Measurements from ENCODE around the gene PCYOX1L.

The PCYOX1L gene

DNA sequence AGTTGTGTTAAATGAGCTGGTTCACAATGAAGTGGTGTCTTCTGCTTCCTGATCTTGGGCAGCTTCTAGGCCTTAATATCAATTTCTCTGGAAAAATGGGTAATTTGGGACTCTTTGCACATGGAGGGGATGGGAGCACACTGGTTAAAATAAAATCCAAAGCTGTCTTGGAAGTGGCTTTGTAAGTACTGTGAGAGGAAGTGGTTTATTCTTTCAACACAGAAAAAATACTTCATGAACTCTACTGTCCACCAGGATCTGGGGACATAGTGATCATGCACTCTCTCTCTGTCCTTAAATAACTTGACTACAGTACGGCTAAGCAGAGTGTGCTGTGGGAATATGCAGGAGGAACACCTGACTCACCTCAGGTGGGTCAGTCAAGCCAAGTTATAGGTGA, 2.4 kb downstream of the PCYOX1L start:
- TF ChIP-seq POLR2AphosphoS5 (IDR thresholded peaks at IDR 0.05; ENCODE audit: low read depth, low read length): no peak
- no peak for TF ChIP-seq TAF1 (IDR thresholded peaks at IDR 0.05; ENCODE audit: borderline replicate concordance, low read depth, low read length)
- TF ChIP-seq POLR2A (IDR thresholded peaks at IDR 0.05; ENCODE audit: low read depth, low read length): no peak
- no peak for FAIRE-seq
- DNase-seq (ENCODE audit: insufficient read length): no peak

DNA sequence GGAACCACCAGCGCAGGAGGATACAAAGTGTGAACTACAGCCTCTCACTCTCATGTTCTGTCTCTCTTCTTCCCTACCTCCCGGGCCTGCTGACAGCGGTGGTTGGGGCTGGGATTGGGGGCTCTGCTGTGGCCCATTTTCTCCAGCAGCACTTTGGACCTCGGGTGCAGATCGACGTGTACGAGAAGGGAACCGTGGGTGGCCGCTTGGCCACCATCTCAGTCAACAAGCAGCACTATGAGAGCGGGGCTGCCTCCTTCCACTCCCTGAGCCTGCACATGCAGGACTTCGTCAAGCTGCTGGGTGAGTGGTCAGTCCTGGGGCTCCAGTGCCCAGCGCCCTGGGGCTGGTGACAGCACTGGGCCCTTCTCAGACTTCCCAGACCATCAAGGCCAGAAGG, 4.7 kb downstream of the PCYOX1L start:
- DNase-seq (ENCODE audit: insufficient read length) (no peak), FAIRE-seq (no peak)
- TF ChIP-seq TAF1 (IDR thresholded peaks at IDR 0.05; ENCODE audit: borderline replicate concordance, low read depth, low read length): no peak
- no peak for TF ChIP-seq POLR2AphosphoS5 (IDR thresholded peaks at IDR 0.05; ENCODE audit: low read depth, low read length)
- no peak for TF ChIP-seq POLR2A (IDR thresholded peaks at IDR 0.05; ENCODE audit: low read depth, low read length)

DNA sequence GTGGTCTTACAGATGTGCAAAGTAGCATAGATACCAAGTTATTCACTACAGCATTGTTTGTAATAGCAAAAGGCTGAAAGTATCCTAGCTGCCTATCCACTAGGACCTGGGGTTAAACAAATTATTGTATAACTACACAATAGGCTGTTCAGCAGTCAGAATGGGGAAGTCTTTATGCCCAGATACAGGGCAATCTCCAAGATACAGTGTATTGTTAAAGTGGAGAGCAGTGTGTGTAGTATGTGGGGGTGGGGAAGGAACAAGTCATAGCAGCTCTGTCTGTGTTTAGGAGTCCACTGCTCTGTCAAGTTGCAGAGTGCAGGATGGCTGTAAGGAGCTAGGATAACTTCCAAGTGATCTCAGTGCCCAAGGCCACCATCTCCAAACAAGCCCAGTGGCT, 5.5 kb downstream of the PCYOX1L start:
- no peak for FAIRE-seq
- no peak for DNase-seq (ENCODE audit: insufficient read length)
- TF ChIP-seq POLR2AphosphoS5 (IDR thresholded peaks at IDR 0.05; ENCODE audit: low read depth, low read length) (no peak), TAF1 (IDR thresholded peaks at IDR 0.05; ENCODE audit: borderline replicate concordance, low read depth, low read length) (no peak), POLR2A (IDR thresholded peaks at IDR 0.05; ENCODE audit: low read depth, low read length) (no peak)

DNA sequence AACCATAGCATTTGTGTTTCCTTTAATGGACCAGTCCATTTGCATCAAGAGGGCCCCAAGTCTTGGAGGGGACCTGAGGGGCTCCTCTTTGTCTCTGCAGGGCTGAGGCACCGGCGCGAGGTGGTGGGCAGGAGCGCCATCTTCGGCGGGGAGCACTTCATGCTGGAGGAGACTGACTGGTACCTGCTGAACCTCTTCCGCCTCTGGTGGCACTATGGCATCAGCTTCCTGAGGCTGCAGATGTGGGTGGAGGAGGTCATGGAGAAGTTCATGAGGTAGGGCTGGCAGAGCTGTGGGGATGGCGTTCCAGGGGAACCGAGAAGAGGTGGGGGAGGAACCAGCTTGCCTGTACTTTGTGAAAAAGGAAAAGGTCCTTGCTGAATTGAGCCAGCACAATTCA, 6.1 kb downstream of the PCYOX1L start:
- TF ChIP-seq POLR2A (IDR thresholded peaks at IDR 0.05; ENCODE audit: low read depth, low read length): no peak
- TF ChIP-seq TAF1 (IDR thresholded peaks at IDR 0.05; ENCODE audit: borderline replicate concordance, low read depth, low read length): no peak
- no peak for TF ChIP-seq POLR2AphosphoS5 (IDR thresholded peaks at IDR 0.05; ENCODE audit: low read depth, low read length)
- no peak for DNase-seq (ENCODE audit: insufficient read length)
- no peak for FAIRE-seq

DNA sequence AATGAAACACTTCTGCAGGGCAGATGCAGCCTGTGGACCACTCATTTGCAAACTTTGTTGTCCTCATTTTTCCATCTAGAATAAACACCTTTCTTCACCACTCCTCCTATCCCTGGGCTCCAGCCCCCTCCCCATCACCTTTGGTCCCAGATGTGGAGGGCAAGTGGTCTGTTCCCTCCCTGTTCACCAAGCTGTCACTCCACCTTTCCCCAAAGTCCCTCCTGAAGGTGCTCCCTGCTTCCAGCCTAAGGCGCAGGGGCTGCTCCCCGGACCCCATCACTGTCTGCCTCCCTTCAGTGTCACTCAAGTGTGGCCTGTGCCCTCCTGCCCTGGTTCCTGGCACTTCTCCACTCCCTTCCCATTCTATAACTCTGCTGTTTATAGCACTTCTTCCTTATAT, 6.9 kb downstream of the PCYOX1L start:
- TF ChIP-seq POLR2AphosphoS5 (IDR thresholded peaks at IDR 0.05; ENCODE audit: low read depth, low read length): no peak
- TF ChIP-seq TAF1 (IDR thresholded peaks at IDR 0.05; ENCODE audit: borderline replicate concordance, low read depth, low read length): no peak
- TF ChIP-seq POLR2A (IDR thresholded peaks at IDR 0.05; ENCODE audit: low read depth, low read length): no peak
- FAIRE-seq: no peak
- no peak for DNase-seq (ENCODE audit: insufficient read length)

DNA sequence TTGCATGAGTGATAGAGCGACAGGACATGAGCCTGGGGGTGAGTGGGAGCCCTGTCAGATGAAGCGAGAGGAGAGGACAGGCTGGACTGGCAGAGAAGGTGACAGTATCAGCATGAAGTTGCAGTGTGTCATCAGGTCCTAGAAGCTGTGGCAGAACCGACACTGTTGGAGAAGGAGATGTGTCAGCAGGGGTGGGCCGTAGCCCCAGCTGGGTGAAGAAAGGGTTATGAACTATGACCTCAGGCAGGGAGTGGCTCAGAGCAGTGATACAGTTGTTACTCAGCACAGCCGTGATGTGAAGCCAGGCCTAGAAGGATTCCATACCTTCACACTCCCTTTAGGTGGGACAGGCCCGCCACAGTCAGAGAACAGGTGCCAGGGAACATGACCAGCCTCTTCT, 7.6 kb downstream of the PCYOX1L start:
- FAIRE-seq (no peak), DNase-seq (ENCODE audit: insufficient read length) (no peak)
- no peak for TF ChIP-seq POLR2A (IDR thresholded peaks at IDR 0.05; ENCODE audit: low read depth, low read length)
- no peak for TF ChIP-seq TAF1 (IDR thresholded peaks at IDR 0.05; ENCODE audit: borderline replicate concordance, low read depth, low read length)
- no peak for TF ChIP-seq POLR2AphosphoS5 (IDR thresholded peaks at IDR 0.05; ENCODE audit: low read depth, low read length)

DNA sequence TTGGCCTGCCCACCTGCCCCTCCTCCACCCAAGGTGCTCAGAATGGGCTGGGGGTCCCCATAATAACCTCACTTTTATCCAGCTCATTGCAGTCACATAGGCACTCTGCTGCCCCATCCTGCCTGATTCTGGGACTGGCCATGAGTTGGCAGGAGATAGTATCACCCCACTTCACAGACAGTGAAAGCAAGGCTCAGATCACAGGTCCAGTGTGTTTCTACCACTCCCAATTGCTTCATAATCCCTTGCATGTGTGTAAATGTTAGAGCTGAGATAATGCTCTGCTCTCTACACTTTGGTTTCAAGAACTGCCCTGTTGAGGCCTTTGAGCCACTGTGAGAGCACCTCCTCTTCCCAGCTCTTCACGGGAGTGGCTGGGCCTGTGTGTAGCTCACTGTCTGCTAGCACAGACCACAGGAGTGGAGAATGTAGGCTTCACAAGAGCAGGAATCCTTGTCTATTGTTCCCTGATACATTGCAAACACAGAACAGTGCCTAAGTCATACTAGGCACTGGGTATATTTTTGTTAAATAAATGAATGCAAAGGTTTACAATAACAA, 8.4 kb downstream of the PCYOX1L start:
- no peak for FAIRE-seq
- DNase-seq (ENCODE audit: insufficient read length): no peak
- TF ChIP-seq POLR2A (IDR thresholded peaks at IDR 0.05; ENCODE audit: low read depth, low read length) (no peak), POLR2AphosphoS5 (IDR thresholded peaks at IDR 0.05; ENCODE audit: low read depth, low read length) (no peak), TAF1 (IDR thresholded peaks at IDR 0.05; ENCODE audit: borderline replicate concordance, low read depth, low read length) (no peak)

DNA sequence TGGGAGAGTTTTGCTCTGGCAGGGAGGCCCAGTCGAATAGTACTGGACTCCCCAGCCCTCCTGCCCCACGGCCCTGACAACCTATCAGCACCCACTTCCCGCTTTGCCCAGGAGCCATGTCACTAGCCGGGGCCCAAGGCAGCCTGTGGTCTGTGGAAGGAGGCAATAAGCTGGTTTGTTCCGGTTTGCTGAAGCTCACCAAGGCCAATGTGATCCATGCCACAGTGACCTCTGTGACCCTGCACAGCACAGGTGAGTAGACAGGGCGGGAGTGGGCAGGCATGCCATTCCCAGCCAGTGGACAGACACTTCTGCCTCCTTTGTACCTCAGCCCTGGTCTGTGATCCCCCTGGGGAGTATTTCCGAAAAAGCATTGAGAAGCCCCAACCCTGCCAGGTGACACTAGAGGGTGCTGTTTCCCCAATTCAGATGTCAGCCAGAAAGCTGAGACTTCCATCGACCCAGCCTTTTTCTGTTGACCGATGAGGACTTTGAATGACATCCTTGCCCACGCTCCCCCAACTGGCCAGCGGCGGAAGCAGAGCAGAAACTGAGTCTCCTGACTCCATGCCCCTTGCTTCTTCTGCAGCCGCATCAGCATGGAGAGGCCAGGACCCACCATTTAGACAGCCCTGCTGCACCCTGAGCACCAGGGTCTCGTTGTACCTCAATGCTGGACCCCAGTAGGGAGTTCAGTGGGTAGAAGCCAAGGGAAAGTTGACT, 9.6 kb downstream of the PCYOX1L start:
- peak; percentile 62 for DNase-seq (ENCODE audit: insufficient read length)

DNA sequence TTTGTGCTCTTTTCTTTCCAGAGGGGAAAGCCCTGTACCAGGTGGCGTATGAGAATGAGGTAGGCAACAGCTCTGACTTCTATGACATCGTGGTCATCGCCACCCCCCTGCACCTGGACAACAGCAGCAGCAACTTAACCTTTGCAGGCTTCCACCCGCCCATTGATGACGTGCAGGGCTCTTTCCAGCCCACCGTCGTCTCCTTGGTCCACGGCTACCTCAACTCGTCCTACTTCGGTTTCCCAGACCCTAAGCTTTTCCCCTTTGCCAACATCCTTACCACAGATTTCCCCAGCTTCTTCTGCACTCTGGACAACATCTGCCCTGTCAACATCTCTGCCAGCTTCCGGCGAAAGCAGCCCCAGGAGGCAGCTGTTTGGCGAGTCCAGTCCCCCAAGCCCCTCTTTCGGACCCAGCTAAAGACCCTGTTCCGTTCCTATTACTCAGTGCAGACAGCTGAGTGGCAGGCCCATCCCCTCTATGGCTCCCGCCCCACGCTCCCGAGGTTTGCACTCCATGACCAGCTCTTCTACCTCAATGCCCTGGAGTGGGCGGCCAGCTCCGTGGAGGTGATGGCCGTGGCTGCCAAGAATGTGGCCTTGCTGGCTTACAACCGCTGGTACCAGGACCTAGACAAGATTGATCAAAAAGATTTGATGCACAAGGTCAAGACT, 10.3 kb downstream of the PCYOX1L start:
- no peak for FAIRE-seq
- TF ChIP-seq POLR2AphosphoS5 (IDR thresholded peaks at IDR 0.05; ENCODE audit: low read depth, low read length) (no peak), POLR2A (IDR thresholded peaks at IDR 0.05; ENCODE audit: low read depth, low read length) (no peak), TAF1 (IDR thresholded peaks at IDR 0.05; ENCODE audit: borderline replicate concordance, low read depth, low read length) (no peak)
- no peak for DNase-seq (ENCODE audit: insufficient read length)

More for the DNA sequence above, 9.6 kb downstream of the PCYOX1L start:
- TF ChIP-seq POLR2AphosphoS5 (IDR thresholded peaks at IDR 0.05; ENCODE audit: low read depth, low read length): no peak
- no peak for TF ChIP-seq POLR2A (IDR thresholded peaks at IDR 0.05; ENCODE audit: low read depth, low read length)
- no peak for TF ChIP-seq TAF1 (IDR thresholded peaks at IDR 0.05; ENCODE audit: borderline replicate concordance, low read depth, low read length)
- FAIRE-seq: peak; percentile 65

DNA sequence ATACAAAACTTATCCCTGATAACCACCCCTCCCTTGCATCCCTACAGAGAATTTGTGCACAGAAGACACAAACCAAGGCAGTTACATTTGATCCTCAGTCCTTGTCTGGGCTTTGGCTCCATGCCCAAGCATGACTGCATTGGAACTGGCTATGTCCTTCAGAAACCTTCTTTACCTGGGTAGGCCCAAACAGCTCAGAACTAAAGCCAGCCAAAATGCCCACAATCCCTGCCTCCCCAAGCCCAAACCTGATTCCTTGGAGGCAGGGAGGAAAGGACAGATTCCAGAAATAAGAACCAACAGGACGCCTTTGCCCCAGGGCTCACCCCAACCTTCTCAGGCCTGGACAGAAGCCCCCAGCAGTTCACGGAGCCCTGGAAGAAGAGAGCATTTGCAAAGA, 13.0 kb downstream of the PCYOX1L start:
- DNase-seq (ENCODE audit: insufficient read length) (no peak), FAIRE-seq (no peak)
- TF ChIP-seq POLR2AphosphoS5 (IDR thresholded peaks at IDR 0.05; ENCODE audit: low read depth, low read length) (no peak), TAF1 (IDR thresholded peaks at IDR 0.05; ENCODE audit: borderline replicate concordance, low read depth, low read length) (no peak), POLR2A (IDR thresholded peaks at IDR 0.05; ENCODE audit: low read depth, low read length) (no peak)

DNA sequence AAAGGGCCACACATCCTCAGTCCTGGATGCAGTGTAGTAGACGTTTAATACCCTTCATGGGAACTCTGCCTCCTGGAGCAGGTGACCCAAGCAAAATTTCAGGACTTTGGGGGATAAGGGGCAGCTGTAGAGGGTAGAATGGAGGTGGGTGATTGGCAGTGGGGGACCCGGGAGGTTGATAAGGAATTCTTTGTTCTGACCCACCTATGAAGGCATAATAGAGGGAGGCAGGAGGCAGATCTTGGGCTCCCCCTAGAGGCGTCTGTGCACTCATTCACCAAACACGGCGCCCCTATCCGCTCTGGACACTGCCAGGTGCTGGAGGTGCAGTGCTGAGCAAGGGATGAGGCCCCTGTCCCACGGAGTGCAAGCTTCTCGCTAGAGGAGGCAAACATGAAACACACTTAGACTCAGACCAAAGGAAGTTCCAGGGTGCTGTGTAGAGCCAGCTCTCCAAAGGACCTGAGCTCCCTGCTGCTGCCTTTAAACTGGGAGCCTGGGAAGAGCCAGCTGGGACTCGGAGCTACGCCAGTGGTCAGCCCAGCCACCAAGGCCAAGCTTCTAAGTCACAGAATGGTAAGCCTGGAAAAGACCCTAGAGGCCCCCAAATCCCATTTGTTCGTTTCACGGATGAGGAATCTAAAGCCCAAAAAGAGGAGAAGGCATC, 13.6 kb downstream of the PCYOX1L start:
- DNase-seq (ENCODE audit: insufficient read length): peak; percentile 73
- FAIRE-seq: peak; percentile 73
- no peak for TF ChIP-seq POLR2A (IDR thresholded peaks at IDR 0.05; ENCODE audit: low read depth, low read length)
- TF ChIP-seq TAF1 (IDR thresholded peaks at IDR 0.05; ENCODE audit: borderline replicate concordance, low read depth, low read length): no peak
- no peak for TF ChIP-seq POLR2AphosphoS5 (IDR thresholded peaks at IDR 0.05; ENCODE audit: low read depth, low read length)

Data from GM12892 (cell line).